ENCODE results near the gene VEPH1.

VEPH1 gene

DNA sequence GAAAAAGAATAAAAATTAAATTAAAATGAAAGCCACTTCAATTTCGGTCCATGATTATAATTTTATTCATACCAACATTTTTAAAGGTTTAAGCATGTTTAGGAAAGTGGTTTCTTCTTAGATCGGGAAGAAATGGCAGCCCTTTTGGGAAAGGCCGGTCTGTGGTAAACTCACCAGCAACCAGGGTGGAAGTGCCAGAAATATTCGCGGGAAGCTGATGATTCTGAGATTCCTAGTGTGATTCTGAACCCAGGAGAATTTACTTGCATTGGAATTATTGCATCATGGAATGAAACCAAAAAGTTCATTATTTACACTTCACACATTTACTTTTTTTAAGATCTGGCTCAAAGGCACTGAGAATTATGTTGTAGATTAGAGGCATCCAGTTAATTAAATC is 246.1 kb downstream of the VEPH1 start:
- no peak overlapping the region for H3K4me3 ChIP-seq (ENCODE audit: low read depth, low read length)
- no peak for TF ChIP-seq CTCF (conservative IDR thresholded peaks at IDR 0.05; ENCODE audit: low read depth, low read length)
- no peak for DNase-seq (ENCODE audit: low read depth)

DNA sequence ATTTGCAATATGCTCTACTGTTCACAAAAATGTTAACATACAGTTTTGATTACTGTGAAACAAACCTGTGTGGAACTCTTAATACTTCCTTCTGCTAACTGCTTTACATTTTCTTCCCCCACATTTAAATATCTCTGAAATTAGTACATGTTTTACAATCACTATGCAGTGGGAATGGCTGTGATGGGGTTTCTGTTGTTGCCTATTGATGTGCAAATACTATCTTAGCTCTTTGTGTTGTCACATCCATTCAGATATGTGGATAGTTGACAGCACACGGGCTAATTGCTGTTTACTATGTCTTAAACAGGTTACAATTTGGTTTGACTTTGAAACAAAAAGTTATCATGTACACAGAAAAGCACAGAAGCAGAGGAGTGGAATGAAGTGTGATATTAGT is 247.4 kb downstream of the VEPH1 start:
- H3K4me3 ChIP-seq (ENCODE audit: low read depth, low read length) = no peak overlapping the region
- TF ChIP-seq CTCF (conservative IDR thresholded peaks at IDR 0.05; ENCODE audit: low read depth, low read length) = no peak
- DNase-seq (ENCODE audit: low read depth) = no peak

DNA sequence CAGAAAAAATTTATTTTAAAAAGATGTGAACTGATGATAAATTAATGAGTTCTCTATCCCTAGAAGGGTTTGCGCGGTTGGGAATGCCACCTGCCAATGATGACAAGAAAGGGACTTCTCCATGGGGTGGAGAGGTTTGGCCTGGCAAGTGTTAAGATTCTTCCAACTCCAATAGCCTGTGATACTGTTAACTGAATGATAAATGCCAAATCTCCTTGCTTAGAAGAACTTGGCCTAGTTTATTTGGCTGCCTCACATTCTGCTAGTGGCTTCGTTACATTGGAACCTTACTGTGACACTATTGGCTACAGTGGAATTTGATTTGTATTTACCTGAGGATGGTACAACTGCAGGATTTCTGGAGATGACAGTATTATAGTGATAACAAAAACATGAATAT is 251.5 kb downstream of the VEPH1 start:
- no peak for TF ChIP-seq CTCF (conservative IDR thresholded peaks at IDR 0.05; ENCODE audit: low read depth, low read length)
- no peak for DNase-seq (ENCODE audit: low read depth)
- H3K4me3 ChIP-seq (ENCODE audit: low read depth, low read length) = no peak overlapping the region

DNA sequence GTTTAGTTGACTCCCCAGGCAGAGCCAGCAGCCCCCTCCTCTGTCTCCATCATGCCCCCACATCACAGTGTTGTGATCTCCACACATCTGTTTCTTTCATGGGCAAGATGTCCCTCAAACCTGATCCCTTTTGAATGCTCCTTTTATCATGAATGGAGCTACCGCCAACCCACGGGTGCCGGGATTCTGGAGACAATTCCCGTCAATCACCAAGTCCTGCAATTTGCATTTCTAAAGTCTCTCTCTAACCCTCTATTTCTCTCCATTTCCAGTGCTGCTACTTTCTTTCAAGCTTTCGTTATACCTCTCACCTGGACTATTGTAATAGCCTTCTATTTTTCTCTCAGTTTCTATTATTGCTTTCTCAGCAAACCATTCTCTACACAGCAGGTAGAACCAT is 253.6 kb downstream of the VEPH1 start:
- no peak for TF ChIP-seq CTCF (conservative IDR thresholded peaks at IDR 0.05; ENCODE audit: low read depth, low read length)
- no peak for DNase-seq (ENCODE audit: low read depth)
- no peak overlapping the region for H3K4me3 ChIP-seq (ENCODE audit: low read depth, low read length)

- DNase-seq (ENCODE audit: low read depth) = peak; percentile 95
- TF ChIP-seq CTCF (conservative IDR thresholded peaks at IDR 0.05; ENCODE audit: low read depth, low read length) = no peak
Observed at GRCh38 chr3:157248590-157249422, 254.4 kb downstream of the VEPH1 start.

GRCh38 chr3:157247391-157247790 is 255.8 kb downstream of the VEPH1 start:
- no peak for TF ChIP-seq CTCF (conservative IDR thresholded peaks at IDR 0.05; ENCODE audit: low read depth, low read length)
- H3K4me3 ChIP-seq (ENCODE audit: low read depth, low read length) = no peak overlapping the region
- peak; percentile 38 for DNase-seq (ENCODE audit: low read depth)

More at GRCh38 chr3:157248590-157249422, 254.4 kb downstream of the VEPH1 start:
- H3K4me3 ChIP-seq (ENCODE audit: low read depth, low read length) = no peak overlapping the region

GRCh38 chr3:157242836-157243235 is 260.4 kb downstream of the VEPH1 start:
- H3K4me3 ChIP-seq (ENCODE audit: low read depth, low read length) = no peak overlapping the region
- TF ChIP-seq CTCF (conservative IDR thresholded peaks at IDR 0.05; ENCODE audit: low read depth, low read length) = no peak
- no peak for DNase-seq (ENCODE audit: low read depth)
